ENCODE results near the gene DVL2.

Gene DVL2

DNA sequence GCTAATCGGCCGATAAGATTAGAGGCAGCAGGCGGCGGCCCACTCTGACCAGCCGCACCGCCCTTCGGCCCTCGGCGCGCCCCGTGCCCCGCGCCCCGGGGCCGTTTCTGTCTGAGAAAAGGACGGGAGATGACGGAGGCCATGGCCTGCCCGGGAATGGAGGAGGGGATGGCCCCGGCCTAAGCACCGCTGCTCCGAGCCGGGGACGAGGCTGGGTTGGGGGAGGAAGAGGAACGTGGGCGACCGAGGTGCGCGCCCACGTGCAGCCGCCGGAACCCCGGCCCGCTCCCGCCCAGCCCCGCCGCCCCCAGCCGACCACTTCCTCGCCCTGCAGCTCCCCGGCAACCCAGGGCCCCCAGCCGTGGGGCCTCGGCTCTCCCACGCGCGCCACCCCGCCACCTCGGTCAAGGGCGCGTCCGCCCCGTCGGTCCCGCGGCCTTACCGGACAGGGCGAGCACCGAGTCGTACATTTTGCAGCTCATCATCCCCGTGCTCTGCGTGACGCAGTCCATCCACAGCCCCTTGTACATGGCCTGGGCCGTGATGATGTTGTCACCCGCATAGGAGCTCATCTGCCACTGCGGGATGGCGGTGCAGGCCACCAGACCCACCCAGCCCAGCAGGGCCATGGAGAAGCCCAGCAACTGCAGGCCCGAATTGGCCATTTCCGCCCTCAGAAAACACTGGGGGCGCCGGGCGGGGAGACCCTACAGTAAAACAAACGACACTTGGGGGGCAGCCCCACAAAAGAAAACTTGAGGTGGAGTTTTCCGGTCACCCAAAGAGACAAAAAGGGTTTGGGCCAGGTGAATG, 27.3 kb upstream of the DVL2 start:
- peak overlapping the region; percentile 69 for H3K4me3 ChIP-seq
- no peak overlapping the region for H3K27ac ChIP-seq
- TF ChIP-seq, protein P1, sequence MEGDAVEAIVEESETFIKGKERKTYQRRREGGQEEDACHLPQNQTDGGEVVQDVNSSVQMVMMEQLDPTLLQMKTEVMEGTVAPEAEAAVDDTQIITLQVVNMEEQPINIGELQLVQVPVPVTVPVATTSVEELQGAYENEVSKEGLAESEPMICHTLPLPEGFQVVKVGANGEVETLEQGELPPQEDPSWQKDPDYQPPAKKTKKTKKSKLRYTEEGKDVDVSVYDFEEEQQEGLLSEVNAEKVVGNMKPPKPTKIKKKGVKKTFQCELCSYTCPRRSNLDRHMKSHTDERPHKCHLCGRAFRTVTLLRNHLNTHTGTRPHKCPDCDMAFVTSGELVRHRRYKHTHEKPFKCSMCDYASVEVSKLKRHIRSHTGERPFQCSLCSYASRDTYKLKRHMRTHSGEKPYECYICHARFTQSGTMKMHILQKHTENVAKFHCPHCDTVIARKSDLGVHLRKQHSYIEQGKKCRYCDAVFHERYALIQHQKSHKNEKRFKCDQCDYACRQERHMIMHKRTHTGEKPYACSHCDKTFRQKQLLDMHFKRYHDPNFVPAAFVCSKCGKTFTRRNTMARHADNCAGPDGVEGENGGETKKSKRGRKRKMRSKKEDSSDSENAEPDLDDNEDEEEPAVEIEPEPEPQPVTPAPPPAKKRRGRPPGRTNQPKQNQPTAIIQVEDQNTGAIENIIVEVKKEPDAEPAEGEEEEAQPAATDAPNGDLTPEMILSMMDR (IDR thresholded peaks at IDR 0.05), result no peak
- no peak for DNase-seq (ENCODE audit: low spot score)

- TF ChIP-seq, protein P1 (IDR thresholded peaks at IDR 0.05), result no peak
- H3K4me3 ChIP-seq, result peak overlapping the region; percentile 69
- H3K27ac ChIP-seq, result no peak overlapping the region
- DNase-seq (ENCODE audit: low spot score), result no peak
Observed at GRCh38 chr17:7260651-7261378, 26.5 kb upstream of the DVL2 start.

DNA sequence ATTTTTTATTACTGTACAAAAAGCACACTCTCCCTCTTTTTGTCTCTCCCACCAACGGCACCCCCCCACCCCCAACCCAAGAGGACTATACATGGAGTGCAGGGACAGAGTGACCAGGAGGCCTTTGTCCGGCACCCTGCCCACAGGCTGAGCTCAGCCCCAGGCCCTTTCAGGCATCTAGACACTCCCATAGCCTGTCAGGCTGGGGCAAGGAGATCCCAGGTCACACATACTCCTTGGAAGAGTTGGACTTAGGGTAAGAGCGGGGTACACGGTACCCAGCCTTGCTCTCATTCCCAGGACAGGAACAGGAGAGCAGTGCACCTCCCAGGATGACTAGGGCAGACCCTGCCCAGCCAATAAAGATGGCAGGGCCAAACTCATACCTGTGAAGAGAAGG, 25.8 kb upstream of the DVL2 start:
- DNase-seq (ENCODE audit: low spot score), result no peak
- H3K27ac ChIP-seq, result no peak overlapping the region
- H3K4me3 ChIP-seq, result no peak overlapping the region
- TF ChIP-seq, protein P1 (IDR thresholded peaks at IDR 0.05), result no peak

GRCh38 chr17:7259555-7259889, 25.2 kb upstream of the DVL2 start:
- no peak for DNase-seq (ENCODE audit: low spot score)
- H3K4me3 ChIP-seq, result no peak overlapping the region
- H3K27ac ChIP-seq, result no peak overlapping the region
- TF ChIP-seq, protein P1 (IDR thresholded peaks at IDR 0.05), result no peak

- no peak overlapping the region for H3K27ac ChIP-seq
- TF ChIP-seq, protein P1 (IDR thresholded peaks at IDR 0.05), result no peak
- no peak overlapping the region for H3K4me3 ChIP-seq
Observed at GRCh38 chr17:7258731-7259554, 24.6 kb upstream of the DVL2 start.

DNA sequence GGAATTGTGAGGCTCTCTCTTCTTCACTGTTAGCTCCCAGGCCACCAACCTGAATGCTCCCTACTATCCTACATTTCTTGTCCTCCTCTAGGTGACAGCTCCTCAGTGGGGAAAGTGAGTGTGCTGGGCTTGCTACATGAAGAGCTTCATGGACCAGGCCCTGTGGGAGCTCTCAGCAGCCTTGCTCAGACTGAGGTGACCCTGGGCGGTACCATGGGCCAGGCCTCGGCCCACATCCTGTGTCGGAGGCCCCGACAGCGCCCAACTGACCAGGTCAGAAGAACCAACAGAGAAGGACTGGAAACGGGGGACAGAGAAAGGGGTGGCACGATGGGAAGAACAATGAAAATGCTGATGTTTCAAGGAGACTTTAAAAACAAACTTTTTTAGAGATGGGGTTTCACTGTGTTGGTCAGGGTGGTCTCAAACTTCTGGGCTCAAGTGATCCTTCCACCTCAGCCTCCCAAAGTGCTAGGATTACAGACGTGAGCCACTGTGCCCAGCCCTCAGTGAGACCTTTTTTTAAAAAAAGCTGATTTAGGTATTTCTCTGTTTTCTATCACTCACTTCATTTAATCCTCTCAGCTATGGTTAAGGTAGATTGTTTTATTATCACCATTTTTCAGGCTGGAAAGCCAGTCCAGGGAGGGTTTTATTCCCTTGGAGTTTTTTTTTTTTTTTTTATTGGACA, 22.6 kb upstream of the DVL2 start:
- TF ChIP-seq, protein P1 (IDR thresholded peaks at IDR 0.05), result no peak
- Histone ChIP-seq H3K27ac (no peak overlapping the region), H3K4me3 (no peak overlapping the region)
- DNase-seq (ENCODE audit: low spot score), result no peak

More at GRCh38 chr17:7258731-7259554, 24.6 kb upstream of the DVL2 start:
- DNase-seq (ENCODE audit: low spot score), result no peak

Measured in coronary artery (tissue), 2 donors.